ENCODE measurements around the gene S100A7A.
"Not testable (repeated sequence)": the region's sequence is repeated elsewhere in the genome, so short reads cannot be mapped to it uniquely, and the experiment has no call there.

GRCh38 chr1:153413961-153414360, 2.4 kb upstream of the S100A7A start:
- TF ChIP-seq EZH2 (IDR thresholded peaks at IDR 0.05; ENCODE audit: insufficient read depth, low read length), result not testable (repeated sequence)
- TF ChIP-seq, protein P1, sequence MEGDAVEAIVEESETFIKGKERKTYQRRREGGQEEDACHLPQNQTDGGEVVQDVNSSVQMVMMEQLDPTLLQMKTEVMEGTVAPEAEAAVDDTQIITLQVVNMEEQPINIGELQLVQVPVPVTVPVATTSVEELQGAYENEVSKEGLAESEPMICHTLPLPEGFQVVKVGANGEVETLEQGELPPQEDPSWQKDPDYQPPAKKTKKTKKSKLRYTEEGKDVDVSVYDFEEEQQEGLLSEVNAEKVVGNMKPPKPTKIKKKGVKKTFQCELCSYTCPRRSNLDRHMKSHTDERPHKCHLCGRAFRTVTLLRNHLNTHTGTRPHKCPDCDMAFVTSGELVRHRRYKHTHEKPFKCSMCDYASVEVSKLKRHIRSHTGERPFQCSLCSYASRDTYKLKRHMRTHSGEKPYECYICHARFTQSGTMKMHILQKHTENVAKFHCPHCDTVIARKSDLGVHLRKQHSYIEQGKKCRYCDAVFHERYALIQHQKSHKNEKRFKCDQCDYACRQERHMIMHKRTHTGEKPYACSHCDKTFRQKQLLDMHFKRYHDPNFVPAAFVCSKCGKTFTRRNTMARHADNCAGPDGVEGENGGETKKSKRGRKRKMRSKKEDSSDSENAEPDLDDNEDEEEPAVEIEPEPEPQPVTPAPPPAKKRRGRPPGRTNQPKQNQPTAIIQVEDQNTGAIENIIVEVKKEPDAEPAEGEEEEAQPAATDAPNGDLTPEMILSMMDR (IDR thresholded peaks at IDR 0.05; ENCODE audit: insufficient read depth, low read depth, low read length), result not testable (repeated sequence)
